ENCODE results near the gene ZNF81. TPM values are rescaled to one million over a fixed set of nuclear protein-coding genes. Genes with fewer than 3 reads are reported as not detected.

The ZNF81 gene
- total and polyA plus RNA-seq, 2 of the 4 experiments (the other 2 are of a cell fraction): 2.1 to 4.5 TPM

DNA sequence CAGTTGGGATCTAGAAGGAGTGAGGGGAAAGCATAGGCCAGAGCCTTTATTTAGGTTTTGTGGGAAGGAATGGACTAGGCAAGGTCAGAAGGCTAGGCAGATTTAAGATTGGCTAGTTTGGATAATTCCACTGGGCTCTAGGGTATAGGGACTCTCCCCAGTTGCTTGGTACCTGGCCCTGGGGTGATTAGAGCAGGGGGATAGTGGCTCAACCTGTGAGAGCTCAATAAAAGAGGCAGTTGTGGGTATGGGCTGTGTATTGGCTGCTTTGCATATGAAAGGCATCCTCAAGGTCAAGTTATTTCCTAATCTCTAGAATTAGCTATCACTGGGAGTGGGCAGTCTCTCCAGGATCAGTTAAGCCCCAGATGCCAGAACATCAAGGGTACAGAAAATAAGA is 61.3 kb downstream of the ZNF81 start:
- H3K9ac ChIP-seq (ENCODE audit: low read depth, low read length): no peak overlapping the region
- no peak overlapping the region for H3K27ac ChIP-seq (ENCODE audit: insufficient read depth, low read length)
- no peak overlapping the region for H2BK20ac ChIP-seq (ENCODE audit: low read depth, low read length)
- no TSS peak for BruUV-seq (replicated peaks)
- H3K4me1 ChIP-seq (ENCODE audit: control insufficient read depth, insufficient read depth, low read length): no peaks in the 10 kb centered on the region
- no peaks in the 10 kb centered on the region for H3K9me1 ChIP-seq (ENCODE audit: insufficient read depth, low read length)
- no peaks in the 10 kb centered on the region for H3K9me3 ChIP-seq (ENCODE audit: control insufficient read depth, insufficient read depth, low read length)
- no peaks in the 10 kb centered on the region for H4K20me1 ChIP-seq (ENCODE audit: insufficient read depth, low read length)
- H3K4me2 ChIP-seq (ENCODE audit: low read depth, low read length): no peak overlapping the region
- no peak overlapping the region for H3K56ac ChIP-seq (ENCODE audit: extremely low read depth, insufficient read depth, low read length)
- TF ChIP-seq CEBPB (IDR thresholded peaks at IDR 0.05; ENCODE audit: low read depth, low read length): no peak
- TF ChIP-seq RCOR1 (IDR thresholded peaks at IDR 0.05; ENCODE audit: insufficient replicate concordance, low read length): no peak
- TF ChIP-seq BHLHE40 (IDR thresholded peaks at IDR 0.05; ENCODE audit: low read depth, low read length): no peak
- no peak for TF ChIP-seq MAZ (IDR thresholded peaks at IDR 0.05; ENCODE audit: borderline replicate concordance, low read depth, low read length)
- no peak for TF ChIP-seq MXI1 (IDR thresholded peaks at IDR 0.05; ENCODE audit: borderline replicate concordance, low read depth, low read length)
- no peak for TF ChIP-seq CTCF (conservative IDR thresholded peaks at IDR 0.05; ENCODE audit: low read depth, low read length)
- TF ChIP-seq SMC3 (IDR thresholded peaks at IDR 0.05; ENCODE audit: low read depth, low read length): no peak
- TF ChIP-seq USF2 (IDR thresholded peaks at IDR 0.05; ENCODE audit: low read depth, low read length): no peak
- TF ChIP-seq RAD21 (IDR thresholded peaks at IDR 0.05; ENCODE audit: low read length): no peak
- no peak for TF ChIP-seq POLR2A (IDR thresholded peaks at IDR 0.05; ENCODE audit: low read depth, low read length)
- no peak for TF ChIP-seq MAFK (IDR thresholded peaks at IDR 0.05; ENCODE audit: low read depth, low read length)
- no peak for TF ChIP-seq RFX5 (IDR thresholded peaks at IDR 0.05; ENCODE audit: low read depth, low read length)
- no peak for TF ChIP-seq NFE2L2 (IDR thresholded peaks at IDR 0.05; ENCODE audit: low read depth, low read length)
- no peak for TF ChIP-seq FOS (IDR thresholded peaks at IDR 0.05; ENCODE audit: low read depth, low read length)
- H2AK5ac ChIP-seq (ENCODE audit: low read depth, low read length): no peak overlapping the region
- no peak overlapping the region for H2BK120ac ChIP-seq (ENCODE audit: low read depth, low read length)
- 0 out of 2 replicates have a peak, but pooled peaks cover 1% of the 10 kb centered on the region for H3K36me3 ChIP-seq (ENCODE audit: control insufficient read depth, insufficient read depth, low read length)
- H3K14ac ChIP-seq (replicated peaks; ENCODE audit: low read depth, low read length): no peak overlapping the region
- no peak overlapping the region for H2AK9ac ChIP-seq (replicated peaks; ENCODE audit: low read depth, low read length, poor library complexity)
- no peak for DNase-seq
- H3K23ac ChIP-seq (ENCODE audit: low read depth, low read length): no peak overlapping the region
- H4K5ac ChIP-seq (ENCODE audit: low read depth, low read length): no peak overlapping the region
- H2AFZ ChIP-seq (replicated peaks; ENCODE audit: low read length, poor library complexity): no peak overlapping the region
- in situ Hi-C loops (cut with MboI; ENCODE audit: low sequenced_read_pairs): no loop called here
- H3K79me1 ChIP-seq (ENCODE audit: low read depth in 1 of 2, low read length in 2 of 2): no peaks in the 10 kb centered on the region
- H4K91ac ChIP-seq (ENCODE audit: insufficient read depth, low read depth, low read length): no peak overlapping the region
- ChIA-PET POLR2A (ENCODE audit: unreplicated experiment) (no interaction called here), CTCF (no interaction called here)
- H3K4me3 ChIP-seq (ENCODE audit: insufficient read depth, low read depth, low read length): no peak overlapping the region
- intact Hi-C loops (cut with micrococcal nuclease): loop anchor here (10.0 kb wide), 1 partner anchor 907 kb away; the partner anchor contains the start of gene HDAC6
- dilution Hi-C loops (cut with HindIII; ENCODE audit: low sequenced_read_pairs, unreplicated experiment): no loop called here
- H4K8ac ChIP-seq (ENCODE audit: low read depth in 2 of 2, low read length in 2 of 2): no peak overlapping the region
- no peak overlapping the region for H3K18ac ChIP-seq (ENCODE audit: low read depth, low read length)
- ATAC-seq (ENCODE audit: low read depth): no peak
- H3K27me3 ChIP-seq (ENCODE audit: control insufficient read depth, insufficient read depth, low read length): no peaks in the 10 kb centered on the region
- no peak overlapping the region for H3K4ac ChIP-seq (ENCODE audit: low read depth, low read length)
- H2BK5ac ChIP-seq (ENCODE audit: low read depth, low read length, poor library complexity, severe bottlenecking): no peak overlapping the region
- H2BK15ac ChIP-seq (ENCODE audit: low read depth, low read length): no peak overlapping the region
